ENCODE data around the gene MAD1L1. TPM values are rescaled to one million over a fixed set of nuclear protein-coding genes. Genes with fewer than 3 reads are reported as not detected.
"Not testable (repeated sequence)": the region's sequence is repeated elsewhere in the genome, so short reads cannot be mapped to it uniquely, and the experiment has no call there.

MAD1L1 gene
- total and polyA plus RNA-seq, 2 donors (not counting 3 experiments of a cell fraction or from before 2014, with no cell fraction given) = 34.1 to 42.3 TPM

DNA sequence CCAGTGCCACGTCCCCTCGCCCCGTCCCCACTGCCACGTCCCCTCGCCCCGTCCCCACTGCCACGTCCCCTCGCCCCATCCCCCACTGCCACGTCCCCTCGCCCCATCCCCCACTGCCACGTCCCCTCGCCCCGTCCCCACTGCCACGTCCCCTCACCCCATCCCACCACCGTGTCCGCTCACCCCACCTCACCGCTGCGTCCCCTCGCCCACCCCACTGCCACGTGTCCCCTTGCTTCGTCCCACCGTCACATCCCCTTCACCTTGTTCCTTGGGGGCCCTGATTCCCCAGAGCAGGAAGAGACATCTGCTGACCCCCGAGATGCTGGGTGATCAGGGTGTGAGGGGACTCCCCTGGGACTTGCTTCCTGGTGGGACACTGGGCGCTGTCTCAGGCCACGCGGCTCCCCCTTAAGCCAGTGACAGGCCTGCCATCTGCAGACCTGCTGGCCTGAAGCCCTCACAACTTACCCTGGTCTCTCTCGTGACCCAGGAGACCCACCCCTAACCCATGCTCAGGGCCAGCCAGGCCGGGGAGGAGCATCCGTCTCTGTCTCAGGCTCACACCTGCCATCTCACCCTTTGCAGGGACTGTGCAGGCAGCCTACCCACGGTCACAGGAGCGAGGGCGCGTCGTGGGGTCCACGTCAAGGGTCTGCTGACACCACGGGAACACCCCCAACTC, 302.2 kb downstream of the MAD1L1 start:
- dilution Hi-C loops (cut with MboI; ENCODE audit: extremely low pct_ligation_motif_present, low sequenced_read_pairs) = no loop called here
- intact Hi-C loops (cut with micrococcal nuclease) = no loop called here

DNA sequence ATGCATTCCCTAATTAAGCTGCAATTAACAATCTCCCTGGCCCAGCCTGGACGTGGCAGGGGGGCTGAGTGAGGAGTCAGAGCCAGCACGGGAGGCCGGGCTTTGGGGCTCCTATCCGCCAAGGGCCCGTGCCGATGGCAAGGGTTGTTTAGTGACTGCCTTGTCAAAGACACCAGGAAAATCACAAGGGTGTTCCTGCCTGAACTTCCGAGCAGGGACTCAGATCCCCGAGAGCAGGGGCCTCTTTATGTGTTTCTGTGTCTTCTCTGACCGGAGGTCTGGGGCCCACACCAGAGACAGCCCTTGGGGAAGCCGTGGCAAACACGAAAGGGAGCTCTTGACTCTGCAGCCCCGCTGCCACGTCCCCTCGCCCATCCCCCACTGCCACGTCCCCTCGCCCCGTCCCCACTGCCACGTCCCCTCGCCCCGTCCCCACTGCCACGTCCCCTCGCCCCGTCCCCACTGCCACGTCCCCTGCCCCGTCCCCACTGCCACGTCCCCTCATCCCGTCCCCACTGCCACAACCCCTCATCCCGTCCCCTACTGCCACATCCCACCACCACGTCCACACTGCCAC, 303.3 kb downstream of the MAD1L1 start:
- H3K36me3 ChIP-seq (ENCODE audit: control insufficient read depth in 2 of 2, extremely low read depth in 1 of 2, insufficient read depth in 2 of 2, low read length in 2 of 2); BruUV-seq (replicated peaks); H4K20me1 ChIP-seq (replicated peaks; ENCODE audit: control insufficient read depth, extremely low read depth, insufficient read depth, low read length); H3K79me2 ChIP-seq (ENCODE audit: control insufficient read depth, insufficient read depth, low read length); dilution Hi-C loops (cut with MboI; ENCODE audit: extremely low pct_ligation_motif_present, low sequenced_read_pairs); H3K27ac ChIP-seq (ENCODE audit: insufficient read depth, low read depth, low read length); H3K9ac ChIP-seq (replicated peaks; ENCODE audit: extremely low read depth, insufficient read depth, low read length); H3K27me3 ChIP-seq (ENCODE audit: control insufficient read depth in 2 of 2, insufficient read depth in 2 of 2, low read length in 2 of 2); H3K9me3 ChIP-seq (replicated peaks; ENCODE audit: control insufficient read depth, insufficient read depth, low read length); FAIRE-seq; H3K9me1 ChIP-seq (replicated peaks; ENCODE audit: control insufficient read depth, extremely low read depth, insufficient read depth, low read length); H3K4me1 ChIP-seq (ENCODE audit: control insufficient read depth, extremely low read depth, insufficient read depth, low read length); intact Hi-C loops (cut with micrococcal nuclease); CTCF ChIA-PET; POLR2A ChIA-PET; H3K4me3 ChIP-seq (replicated peaks in 1 of 3; ENCODE audit: insufficient read depth in 1 of 3, low read depth in 1 of 3, low read length in 3 of 3); H2AFZ ChIP-seq (ENCODE audit: low read depth, low read length); DNase-seq (ENCODE audit: low read depth, low spot score); H3K4me2 ChIP-seq (ENCODE audit: insufficient read depth, low read length): not testable (repeated sequence)

More for the DNA sequence above, 302.2 kb downstream of the MAD1L1 start:
- Histone ChIP-seq H3K4me3 (replicated peaks in 1 of 3; ENCODE audit: insufficient read depth in 1 of 3, low read depth in 1 of 3, low read length in 3 of 3) (no peak overlapping the region), H3K27me3 (ENCODE audit: control insufficient read depth in 2 of 2, insufficient read depth in 2 of 2, low read length in 2 of 2) (no peaks in the 10 kb centered on the region), H3K4me1 (ENCODE audit: control insufficient read depth, extremely low read depth, insufficient read depth, low read length) (peaks cover 2% of the 10 kb centered on the region), H3K36me3 (ENCODE audit: control insufficient read depth in 2 of 2, extremely low read depth in 1 of 2, insufficient read depth in 2 of 2, low read length in 2 of 2) (no peaks in the 10 kb centered on the region), H3K9me1 (replicated peaks; ENCODE audit: control insufficient read depth, extremely low read depth, insufficient read depth, low read length) (no peaks in the 10 kb centered on the region), H2AFZ (ENCODE audit: low read depth, low read length) (no peak overlapping the region), H3K9me3 (replicated peaks; ENCODE audit: control insufficient read depth, insufficient read depth, low read length) (no peaks in the 10 kb centered on the region), H3K79me2 (ENCODE audit: control insufficient read depth, insufficient read depth, low read length) (no peaks in the 10 kb centered on the region), H4K20me1 (replicated peaks; ENCODE audit: control insufficient read depth, extremely low read depth, insufficient read depth, low read length) (no peaks in the 10 kb centered on the region), H3K9ac (replicated peaks; ENCODE audit: extremely low read depth, insufficient read depth, low read length) (no peak overlapping the region), H3K4me2 (ENCODE audit: insufficient read depth, low read length) (no peak overlapping the region), H3K27ac (ENCODE audit: insufficient read depth, low read depth, low read length) (no peak overlapping the region)
- ChIA-PET CTCF (no interaction called here), POLR2A (no interaction called here)
- BruUV-seq (replicated peaks) = no TSS peak
- TF ChIP-seq, protein P1, sequence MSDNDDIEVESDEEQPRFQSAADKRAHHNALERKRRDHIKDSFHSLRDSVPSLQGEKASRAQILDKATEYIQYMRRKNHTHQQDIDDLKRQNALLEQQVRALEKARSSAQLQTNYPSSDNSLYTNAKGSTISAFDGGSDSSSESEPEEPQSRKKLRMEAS (IDR thresholded peaks at IDR 0.05; ENCODE audit: insufficient read depth, insufficient read length) = no peak
- TF ChIP-seq POLR2AphosphoS5 (IDR thresholded peaks at IDR 0.05; ENCODE audit: insufficient read depth, low read depth, low read length) = no peak
- TF ChIP-seq, protein P2, sequence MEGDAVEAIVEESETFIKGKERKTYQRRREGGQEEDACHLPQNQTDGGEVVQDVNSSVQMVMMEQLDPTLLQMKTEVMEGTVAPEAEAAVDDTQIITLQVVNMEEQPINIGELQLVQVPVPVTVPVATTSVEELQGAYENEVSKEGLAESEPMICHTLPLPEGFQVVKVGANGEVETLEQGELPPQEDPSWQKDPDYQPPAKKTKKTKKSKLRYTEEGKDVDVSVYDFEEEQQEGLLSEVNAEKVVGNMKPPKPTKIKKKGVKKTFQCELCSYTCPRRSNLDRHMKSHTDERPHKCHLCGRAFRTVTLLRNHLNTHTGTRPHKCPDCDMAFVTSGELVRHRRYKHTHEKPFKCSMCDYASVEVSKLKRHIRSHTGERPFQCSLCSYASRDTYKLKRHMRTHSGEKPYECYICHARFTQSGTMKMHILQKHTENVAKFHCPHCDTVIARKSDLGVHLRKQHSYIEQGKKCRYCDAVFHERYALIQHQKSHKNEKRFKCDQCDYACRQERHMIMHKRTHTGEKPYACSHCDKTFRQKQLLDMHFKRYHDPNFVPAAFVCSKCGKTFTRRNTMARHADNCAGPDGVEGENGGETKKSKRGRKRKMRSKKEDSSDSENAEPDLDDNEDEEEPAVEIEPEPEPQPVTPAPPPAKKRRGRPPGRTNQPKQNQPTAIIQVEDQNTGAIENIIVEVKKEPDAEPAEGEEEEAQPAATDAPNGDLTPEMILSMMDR (IDR thresholded peaks at IDR 0.05; ENCODE audit: extremely low read depth in 1 of 2, insufficient read depth in 1 of 2, low read depth in 1 of 2, low read length in 2 of 2) = no peak
- TF ChIP-seq EZH2 (IDR thresholded peaks at IDR 0.05; ENCODE audit: borderline replicate concordance, low read depth, low read length, severe bottlenecking) = no peak
- no peak for TF ChIP-seq JUN (IDR thresholded peaks at IDR 0.05; ENCODE audit: borderline replicate concordance, insufficient read depth, insufficient read length, low read depth)
- no peak for TF ChIP-seq GATA2 (IDR thresholded peaks at IDR 0.05; ENCODE audit: insufficient read depth, insufficient read length, low read depth, low read length)
- TF ChIP-seq FOS (IDR thresholded peaks at IDR 0.05; ENCODE audit: borderline replicate concordance, insufficient read depth, low read length) = no peak
- FAIRE-seq = no peak
- DNase-seq (ENCODE audit: low read depth, low spot score) = no peak
